Neuronal stem cell (in vitro differentiated cells): ENCODE measurements around the gene KIAA0753.

ENCODE experiments used
- DNase-seq: peaks from one replicate; pipeline ENCODE4 v3.0.0-alpha.2; 2013; ENCODE audit warnings: low spot score
- H2AFZ ChIP-seq: one replicate; pipeline ENCODE4 v1.6.1; 2013; ENCODE audit warnings: mild to moderate bottlenecking, low read length, inconsistent platforms
- H2AK5ac ChIP-seq: 2 replicates; pipeline ENCODE4 v1.6.1; 2013; ENCODE audit warnings: low read depth, mild to moderate bottlenecking, inconsistent platforms, low read length, moderate library complexity, mixed read lengths
- H2BK120ac ChIP-seq: 2 replicates; pipeline ENCODE4 v1.6.1; 2013; ENCODE audit warnings: low read depth, mild to moderate bottlenecking, inconsistent platforms, low read length, moderate library complexity, mixed read lengths
- H2BK12ac ChIP-seq: one replicate; pipeline ENCODE4 v1.6.1; 2013; ENCODE audit warnings: low read length, inconsistent platforms
- H2BK15ac ChIP-seq: 2 replicates; pipeline ENCODE4 v1.6.1; 2013; ENCODE audit warnings: mild to moderate bottlenecking, low read length, inconsistent platforms, mixed read lengths
- H2BK5ac ChIP-seq: one replicate; pipeline ENCODE4 v1.6.1; 2013; ENCODE audit warnings: inconsistent platforms, mild to moderate bottlenecking, low read length, moderate library complexity
- H3K14ac ChIP-seq: one replicate; pipeline ENCODE4 v1.6.1; 2013; ENCODE audit warnings: low read length, inconsistent platforms
- H3K18ac ChIP-seq: 2 replicates; pipeline ENCODE4 v1.6.1; 2013; ENCODE audit warnings: low read length, inconsistent platforms
- H3K23ac ChIP-seq: 2 replicates; pipeline ENCODE4 v1.6.1; 2013; ENCODE audit warnings: low read depth, mild to moderate bottlenecking, mixed read lengths, low read length, inconsistent platforms; ENCODE audit not compliant: poor library complexity
- H3K27ac ChIP-seq: replicated peaks from 3 replicates; pipeline ENCODE4 v1.5.1; 2013; ENCODE audit warnings: low read length, inconsistent platforms
- H3K27me3 ChIP-seq, 3 experiments: 2 replicates each; pipeline ENCODE4 v1.6.1; 2013; ENCODE audit warnings: low read length in 3 of 3, mild to moderate bottlenecking in 2 of 3, inconsistent platforms in 1 of 3, low read depth in 1 of 3, mixed read lengths in 1 of 3, moderate library complexity in 1 of 3; ENCODE audit not compliant: control insufficient read depth in 3 of 3, insufficient read depth in 3 of 3
- H3K36me3 ChIP-seq, 2 donors: replicated peaks in 1 of 2; 2 replicates each; pipeline ENCODE4 v1.6.1; 2013; ENCODE audit warnings: low read length in 2 of 2; ENCODE audit not compliant: control insufficient read depth in 2 of 2, insufficient read depth in 2 of 2
- H3K4ac ChIP-seq: 2 replicates; pipeline ENCODE4 v1.6.1; 2013; ENCODE audit warnings: inconsistent platforms, mild to moderate bottlenecking, low read length, moderate library complexity
- H3K4me1 ChIP-seq, 2 donors: 1 replicate in 1 of 2; 2 replicates in 1 of 2; pipeline ENCODE4 v1.6.1; 2013; ENCODE audit warnings: low read length in 2 of 2, low read depth in 1 of 2; ENCODE audit not compliant: control insufficient read depth in 2 of 2, insufficient read depth in 1 of 2
- H3K4me2 ChIP-seq: one replicate; pipeline ENCODE4 v1.6.1; 2013; ENCODE audit warnings: mild to moderate bottlenecking, low read length, inconsistent platforms; ENCODE audit not compliant: insufficient read depth, poor library complexity, severe bottlenecking
- H3K4me3 ChIP-seq, 2 donors: 2 replicates each; pipeline ENCODE4 v1.5.1; 2013; ENCODE audit warnings: low read length in 2 of 2, mild to moderate bottlenecking in 2 of 2, inconsistent platforms in 1 of 2, moderate library complexity in 1 of 2
- H3K79me1 ChIP-seq: one replicate; pipeline ENCODE4 v1.6.1; 2013; ENCODE audit warnings: low read depth, mild to moderate bottlenecking, inconsistent platforms, low read length, moderate library complexity
- H3K9ac ChIP-seq: one replicate; pipeline ENCODE4 v1.6.1; 2013; ENCODE audit warnings: mild to moderate bottlenecking, low read depth, low read length, inconsistent platforms; ENCODE audit not compliant: poor library complexity
- H3K9me3 ChIP-seq, 2 donors: replicated peaks in 1 of 2; 2 replicates each; pipeline versions ENCODE3 to v1.6.1; 2013; ENCODE audit warnings: low read length in 2 of 2, mild to moderate bottlenecking in 2 of 2, inconsistent platforms in 1 of 2, low read depth in 1 of 2, mixed read lengths in 1 of 2, moderate library complexity in 1 of 2; ENCODE audit not compliant: control insufficient read depth in 2 of 2, insufficient read depth in 1 of 2
- H4K8ac ChIP-seq: one replicate; pipeline ENCODE4 v1.6.1; 2013; ENCODE audit warnings: low read depth, mild to moderate bottlenecking, inconsistent platforms, low read length, moderate library complexity
- H4K91ac ChIP-seq: one replicate; pipeline ENCODE4 v1.6.1; 2013; ENCODE audit warnings: low read length, low read depth, mild to moderate bottlenecking, inconsistent platforms; ENCODE audit not compliant: poor library complexity
- WGBS, 2 donors: extraction: QIAGEN DNeasy Blood & Tissue Kit; methylation state at CpG; one replicate each; pipeline ENCODE4 v1.1.7; 2013; ENCODE audit warnings: missing lambda C conversion rate in 2 of 2, mixed read lengths in 1 of 2; ENCODE audit not compliant: insufficient read length in 2 of 2, insufficient replicate concordance in 1 of 2; ENCODE audit errors: extremely low coverage in 2 of 2; 5-methylcytosine and 5-hydroxymethylcytosine counted together

Gene KIAA0753

DNA sequence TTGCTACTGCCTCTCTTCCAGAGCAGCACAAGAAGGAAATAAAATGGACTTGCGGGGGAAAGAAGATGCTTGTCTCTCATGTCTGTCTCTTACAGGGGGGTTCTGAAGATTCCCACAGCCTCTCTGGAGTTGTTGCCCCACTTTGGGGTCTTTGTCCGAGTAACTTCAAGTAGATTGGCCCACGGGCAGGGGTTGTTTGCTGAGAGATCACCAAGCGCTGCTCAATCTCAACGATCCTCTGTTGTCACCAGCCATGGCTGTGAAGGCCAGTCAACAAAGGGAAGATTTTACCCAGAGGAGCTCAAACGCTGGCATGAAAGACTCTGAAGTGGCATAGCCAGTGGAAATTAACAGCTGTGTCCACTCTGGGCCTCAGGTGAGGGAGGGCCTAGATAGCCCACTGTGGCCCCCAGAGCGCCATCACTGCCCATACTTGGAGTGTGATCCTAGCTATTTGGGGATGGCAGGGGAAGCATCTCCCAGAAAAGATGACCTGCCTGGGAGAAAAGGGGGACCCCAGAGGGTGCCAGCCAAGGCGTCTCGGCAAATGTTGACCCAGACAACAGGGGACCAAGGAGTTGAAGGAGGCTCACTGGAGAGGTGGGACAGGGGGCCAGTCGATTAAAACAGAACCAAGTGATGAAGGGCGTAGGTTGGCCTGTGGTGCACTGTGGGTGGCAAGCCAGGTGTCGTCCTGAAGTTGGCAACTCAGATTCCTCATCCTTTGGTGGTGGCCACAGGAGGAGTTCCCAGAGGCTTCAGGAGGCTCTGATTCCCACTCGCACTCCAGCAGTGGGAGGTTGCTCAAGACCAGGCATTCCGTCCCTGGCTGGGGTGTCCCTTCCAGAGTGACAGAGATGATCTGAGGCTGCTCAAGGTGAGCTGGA lies 44.6 kb upstream of the KIAA0753 start:
- no peak overlapping the region for H3K27ac ChIP-seq
- H2AK5ac ChIP-seq, result no peak overlapping the region
- H2BK5ac ChIP-seq, result no peak overlapping the region
- H2AFZ ChIP-seq, result no peak overlapping the region
- no peak overlapping the region for H3K23ac ChIP-seq
- no peak overlapping the region for H3K9ac ChIP-seq
- H3K4me3 ChIP-seq, result no peak overlapping the region
- no CpG with 5 or more reads among the region's 14 CpGs for WGBS, 2 donors
- no peaks in the 10 kb centered on the region for H3K79me1 ChIP-seq
- no peak overlapping the region for H2BK120ac ChIP-seq
- no peak overlapping the region for H4K8ac ChIP-seq
- no peaks in the 10 kb centered on the region for H3K4me1 ChIP-seq
- H2BK12ac ChIP-seq, result no peak overlapping the region
- no peaks in the 10 kb centered on the region for H3K36me3 ChIP-seq
- H3K4ac ChIP-seq, result no peak overlapping the region
- no peak overlapping the region for H4K91ac ChIP-seq
- H3K27me3 ChIP-seq, result peaks cover 0 to 25% (median 0%) of the 10 kb centered on the region in 3 experiments
- no peak overlapping the region for H3K18ac ChIP-seq
- H3K14ac ChIP-seq, result no peak overlapping the region
- no peaks in the 10 kb centered on the region for H3K9me3 ChIP-seq
- no peak for DNase-seq
- no peak overlapping the region for H2BK15ac ChIP-seq
- H3K4me2 ChIP-seq, result no peak overlapping the region

DNA sequence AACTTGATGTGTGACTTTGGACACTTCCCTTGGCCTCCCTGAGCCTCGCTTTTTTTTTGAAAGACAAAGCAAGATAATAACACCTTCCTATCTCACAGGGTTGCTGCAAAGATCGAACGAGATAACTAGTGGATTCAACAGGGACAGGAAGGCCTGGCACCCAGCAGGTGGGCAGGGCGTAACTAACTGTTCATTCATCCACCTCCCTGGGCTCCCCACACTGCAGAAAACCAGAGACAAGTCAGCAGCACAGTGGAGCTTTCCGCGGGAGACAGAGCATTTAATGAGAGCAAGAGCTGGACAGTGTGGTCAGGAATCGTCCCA lies 43.9 kb upstream of the KIAA0753 start:
- no peak for DNase-seq
- H2BK12ac ChIP-seq, result no peak overlapping the region
- H3K14ac ChIP-seq, result no peak overlapping the region
- H2AFZ ChIP-seq, result no peak overlapping the region
- no peak overlapping the region for H3K18ac ChIP-seq
- H2BK15ac ChIP-seq, result no peak overlapping the region
- no peak overlapping the region for H3K4me3 ChIP-seq
- no peak overlapping the region for H3K23ac ChIP-seq
- H2BK120ac ChIP-seq, result no peak overlapping the region
- H3K4me1 ChIP-seq, result no peaks in the 10 kb centered on the region
- H3K79me1 ChIP-seq, result no peaks in the 10 kb centered on the region
- no peak overlapping the region for H4K91ac ChIP-seq
- H3K27ac ChIP-seq, result no peak overlapping the region
- H3K9ac ChIP-seq, result no peak overlapping the region
- peaks cover 0 to 25% (median 0%) of the 10 kb centered on the region in 3 experiments for H3K27me3 ChIP-seq
- no peak overlapping the region for H3K4ac ChIP-seq
- no peak overlapping the region for H4K8ac ChIP-seq
- no peaks in the 10 kb centered on the region for H3K9me3 ChIP-seq
- no peak overlapping the region for H2AK5ac ChIP-seq
- no CpG with 5 or more reads among the region's 7 CpGs for WGBS, 2 donors
- no peak overlapping the region for H2BK5ac ChIP-seq
- H3K4me2 ChIP-seq, result no peak overlapping the region
- no peaks in the 10 kb centered on the region for H3K36me3 ChIP-seq

DNA sequence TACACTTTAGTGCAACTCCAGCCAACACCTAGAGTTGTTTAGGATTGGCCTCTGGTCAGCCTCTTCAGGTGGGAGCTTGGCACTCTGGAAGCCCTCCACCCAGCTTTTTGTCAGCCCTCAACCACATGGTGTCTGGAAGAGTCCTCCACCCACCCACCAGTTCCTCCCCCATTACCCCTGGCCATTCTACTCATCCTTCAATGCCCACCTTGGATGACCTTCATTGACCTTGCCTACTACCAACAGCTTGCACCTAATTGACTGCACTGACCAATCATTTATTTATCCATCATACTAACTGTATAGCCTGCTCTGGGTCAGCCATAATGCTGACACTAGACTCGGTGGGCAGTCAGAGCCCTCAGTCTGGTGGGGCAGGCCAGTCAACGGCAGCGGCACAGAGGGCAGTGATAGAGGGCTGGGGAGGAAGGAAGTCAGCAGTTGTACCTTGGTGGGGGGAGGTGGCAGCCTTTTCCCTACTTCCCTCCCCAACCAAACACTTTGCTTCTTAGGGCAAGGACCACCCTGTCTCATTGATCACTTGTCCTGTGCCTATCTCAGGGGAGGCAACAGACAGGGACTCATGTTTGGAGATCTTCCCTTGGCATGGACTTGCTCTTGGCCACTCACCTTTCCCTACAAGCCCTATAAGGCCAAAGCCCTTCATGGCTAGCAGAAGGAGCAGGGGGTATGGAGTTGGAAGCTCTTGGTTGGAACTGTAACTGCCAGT lies 43.4 kb upstream of the KIAA0753 start:
- H2AFZ ChIP-seq, result no peak overlapping the region
- no peak overlapping the region for H3K4me3 ChIP-seq
- no peak overlapping the region for H3K4me2 ChIP-seq
- H3K79me1 ChIP-seq, result no peaks in the 10 kb centered on the region
- H3K9me3 ChIP-seq, result no peaks in the 10 kb centered on the region
- no peaks in the 10 kb centered on the region for H3K36me3 ChIP-seq
- no peak overlapping the region for H2BK15ac ChIP-seq
- WGBS, 2 donors, result no CpG with 5 or more reads among the region's 3 CpGs
- H2BK120ac ChIP-seq, result no peak overlapping the region
- no peak overlapping the region for H3K27ac ChIP-seq
- H3K9ac ChIP-seq, result peak overlapping the region; percentile 10
- no peaks in the 10 kb centered on the region for H3K4me1 ChIP-seq
- no peak overlapping the region for H2BK12ac ChIP-seq
- H3K18ac ChIP-seq, result no peak overlapping the region
- H3K14ac ChIP-seq, result no peak overlapping the region
- no peak overlapping the region for H3K23ac ChIP-seq
- no peak overlapping the region for H2AK5ac ChIP-seq
- DNase-seq, result no peak
- H3K4ac ChIP-seq, result peak overlapping the region; percentile 66
- peaks cover 0 to 25% (median 0%) of the 10 kb centered on the region in 3 experiments for H3K27me3 ChIP-seq
- H4K91ac ChIP-seq, result no peak overlapping the region
- H4K8ac ChIP-seq, result peak overlapping the region; percentile 44
- H2BK5ac ChIP-seq, result no peak overlapping the region

DNA sequence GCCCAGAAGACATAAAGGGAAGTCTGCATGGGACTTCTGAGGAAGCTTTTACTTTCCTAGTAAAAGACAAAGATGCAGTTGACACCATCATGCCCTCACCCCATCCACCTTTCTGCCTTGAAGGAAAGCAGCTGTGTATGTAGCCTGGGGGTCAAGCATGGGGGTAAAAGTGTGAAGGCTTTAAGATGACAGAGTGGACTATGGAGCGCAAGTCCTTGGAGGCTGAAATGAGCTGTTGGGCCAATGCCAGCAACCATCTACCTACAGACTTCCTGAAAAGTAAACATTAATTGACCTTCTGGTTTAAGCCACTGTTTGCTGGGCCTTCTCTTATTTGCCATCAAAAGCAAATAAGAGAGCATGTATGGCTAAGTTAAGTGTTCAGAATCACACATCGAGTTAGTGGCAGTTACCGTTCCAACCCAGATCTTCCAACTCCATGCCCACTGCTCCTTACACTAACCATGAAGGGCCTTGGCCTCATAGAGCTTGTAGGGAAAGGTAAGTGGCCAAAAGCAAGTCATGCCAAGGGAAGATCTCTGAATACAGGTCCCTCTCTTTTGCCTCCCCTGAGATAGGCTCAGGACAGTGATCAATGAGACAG lies 42.7 kb upstream of the KIAA0753 start:
- Histone ChIP-seq H2BK15ac (no peak overlapping the region), H3K4me3 (no peak overlapping the region), H2AFZ (no peak overlapping the region), H3K14ac (no peak overlapping the region), H2BK12ac (no peak overlapping the region), H3K23ac (no peak overlapping the region), H3K79me1 (no peaks in the 10 kb centered on the region), H3K9me3 (no peaks in the 10 kb centered on the region), H4K91ac (no peak overlapping the region), H3K27ac (no peak overlapping the region), H3K27me3 (peaks cover 0 to 25% (median 0%) of the 10 kb centered on the region in 3 experiments), H3K18ac (no peak overlapping the region), H2AK5ac (no peak overlapping the region), H3K9ac (no peak overlapping the region), H2BK5ac (no peak overlapping the region), H4K8ac (no peak overlapping the region), H3K4ac (no peak overlapping the region), H3K4me1 (no peaks in the 10 kb centered on the region), H3K4me2 (no peak overlapping the region), H3K36me3 (no peaks in the 10 kb centered on the region), H2BK120ac (no peak overlapping the region)
- no CpG with 5 or more reads among the region's 3 CpGs for WGBS, 2 donors
- no peak for DNase-seq
